HG03108 (cell line): Measurements from ENCODE around the gene TRIM67.
"Not testable (repeated sequence)": the region's sequence is repeated elsewhere in the genome, so short reads cannot be mapped to it uniquely, and the experiment has no call there.

Experiments
- ATAC-seq: cut with Tn5 transposase; IDR thresholded peaks from one replicate; pipeline ENCODE4 v1.9.1; 2021; ENCODE audit warnings: moderate library complexity; ENCODE audit not compliant: unreplicated experiment

The TRIM67 gene

GRCh38 chr1:231203259-231204057, 41.6 kb downstream of the TRIM67 start:
- ATAC-seq = no peak

DNA sequence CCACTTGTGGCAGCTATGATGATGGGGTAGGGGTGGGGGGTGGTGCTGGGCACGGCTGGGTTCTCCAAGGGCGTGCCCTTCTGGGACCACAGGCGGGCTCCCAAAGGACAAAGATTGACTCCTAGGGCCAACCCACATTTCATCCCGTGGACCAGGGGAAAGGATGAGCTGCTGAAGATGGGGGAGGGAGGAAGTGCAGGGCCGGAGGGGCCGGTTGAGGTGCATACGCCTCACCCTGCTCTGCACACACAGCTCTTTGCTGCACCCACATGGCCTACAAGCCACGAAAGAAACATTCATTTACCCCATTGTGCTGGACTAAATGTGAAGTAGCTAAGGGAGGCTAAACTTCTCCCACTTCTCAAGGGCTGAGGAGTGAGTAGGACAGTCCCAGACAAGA, 45.0 kb downstream of the TRIM67 start:
- no peak for ATAC-seq

- no peak for ATAC-seq
Observed at GRCh38 chr1:231207437-231207836, 45.6 kb downstream of the TRIM67 start.

DNA sequence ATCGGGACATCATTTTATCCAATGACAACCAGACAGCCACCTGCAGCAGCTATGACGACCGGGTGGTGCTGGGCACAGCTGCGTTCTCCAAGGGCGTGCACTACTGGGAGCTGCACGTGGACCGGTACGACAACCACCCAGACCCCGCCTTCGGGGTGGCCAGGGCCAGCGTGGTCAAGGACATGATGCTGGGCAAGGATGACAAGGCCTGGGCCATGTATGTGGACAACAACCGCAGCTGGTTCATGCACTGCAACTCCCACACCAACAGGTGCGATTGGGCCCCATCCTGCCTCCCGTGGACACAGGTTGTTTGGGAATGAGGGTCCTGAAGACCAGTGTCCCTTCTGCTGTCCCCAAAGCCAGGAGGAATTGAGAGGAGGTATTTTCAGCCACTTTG, 47.1 kb downstream of the TRIM67 start:
- no peak for ATAC-seq

- ATAC-seq = no peak
Observed at GRCh38 chr1:231209531-231209930, 47.7 kb downstream of the TRIM67 start.

DNA sequence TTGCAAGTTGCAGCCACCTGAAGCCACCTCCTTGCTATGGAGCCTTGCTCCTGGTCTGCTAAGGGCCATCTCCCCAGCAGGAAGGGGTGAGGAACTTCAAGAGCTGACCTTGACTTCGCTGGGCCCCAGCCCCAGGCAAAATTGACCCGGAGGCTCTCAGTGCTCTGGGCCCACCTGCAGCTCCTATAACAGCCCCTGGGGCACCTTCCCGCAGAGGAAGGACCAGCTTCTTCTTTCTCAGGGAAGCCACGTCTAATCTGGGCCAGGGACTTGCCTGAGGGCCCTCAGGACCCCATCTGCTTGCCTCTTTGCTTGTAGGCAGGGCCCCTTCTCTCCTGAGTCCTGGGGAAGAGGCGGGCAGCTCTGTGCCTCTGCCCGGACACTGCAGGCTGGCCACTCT, 48.3 kb downstream of the TRIM67 start:
- ATAC-seq = no peak

GRCh38 chr1:231211005-231211857, 49.4 kb downstream of the TRIM67 start:
- ATAC-seq = peak; percentile 96

DNA sequence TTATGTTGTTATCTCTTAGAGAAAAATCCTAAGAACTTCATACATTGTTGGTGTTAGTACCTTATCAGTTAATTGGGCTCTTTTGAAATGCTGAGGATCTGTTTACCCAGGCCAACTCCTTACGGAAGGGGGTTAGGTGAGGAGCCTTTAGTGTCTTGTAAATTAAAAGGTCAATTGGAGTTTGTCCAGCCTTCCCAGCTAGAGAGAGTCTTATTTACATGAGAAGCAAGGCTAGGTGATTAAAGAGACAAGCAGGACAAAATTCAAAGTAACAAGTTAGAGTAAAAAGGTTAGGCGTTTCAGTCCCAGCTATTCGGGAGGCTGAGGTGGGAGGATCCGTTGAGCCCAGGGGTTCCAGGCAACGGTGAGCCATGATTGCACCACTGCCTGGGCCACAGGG, 50.4 kb downstream of the TRIM67 start:
- not testable (repeated sequence) for ATAC-seq

- no peak for ATAC-seq
Observed at GRCh38 chr1:231213831-231214573, 52.1 kb downstream of the TRIM67 start.

GRCh38 chr1:231214918-231215680, 53.2 kb downstream of the TRIM67 start:
- no peak for ATAC-seq

DNA sequence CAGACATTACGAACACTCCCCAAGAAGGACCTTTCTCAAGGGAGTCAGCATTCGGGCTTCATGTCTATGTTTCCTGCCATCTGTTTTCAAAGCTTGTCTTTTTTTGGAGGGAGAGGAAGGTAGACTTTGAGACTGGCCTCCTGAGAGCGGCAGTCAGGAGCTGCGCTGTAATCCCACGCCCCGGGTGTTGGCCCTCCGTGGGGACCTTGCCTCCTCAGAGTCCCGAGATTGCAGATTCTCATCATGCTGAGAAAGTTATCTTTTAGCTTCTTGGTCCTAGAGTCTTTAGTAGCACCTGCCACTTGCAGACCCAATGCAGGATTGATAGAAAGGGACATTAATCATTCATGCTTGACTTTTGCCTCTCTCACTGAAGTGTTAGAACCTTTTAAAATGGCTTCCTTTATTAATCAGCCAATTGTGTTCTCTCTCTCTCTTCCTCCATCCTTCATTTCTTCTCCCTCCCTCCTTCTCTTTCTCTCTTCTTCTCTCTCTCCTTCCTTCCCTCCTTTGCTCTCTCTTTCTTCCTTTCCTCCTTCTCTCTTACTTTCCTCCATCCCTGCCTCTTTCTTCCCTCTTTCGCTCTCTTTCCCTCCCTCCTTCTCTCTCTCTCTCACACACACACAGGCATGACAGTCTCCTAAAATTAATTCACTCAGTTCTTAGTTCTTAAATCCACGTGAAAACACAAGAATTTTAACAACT, 54.0 kb downstream of the TRIM67 start:
- ATAC-seq = no peak

DNA sequence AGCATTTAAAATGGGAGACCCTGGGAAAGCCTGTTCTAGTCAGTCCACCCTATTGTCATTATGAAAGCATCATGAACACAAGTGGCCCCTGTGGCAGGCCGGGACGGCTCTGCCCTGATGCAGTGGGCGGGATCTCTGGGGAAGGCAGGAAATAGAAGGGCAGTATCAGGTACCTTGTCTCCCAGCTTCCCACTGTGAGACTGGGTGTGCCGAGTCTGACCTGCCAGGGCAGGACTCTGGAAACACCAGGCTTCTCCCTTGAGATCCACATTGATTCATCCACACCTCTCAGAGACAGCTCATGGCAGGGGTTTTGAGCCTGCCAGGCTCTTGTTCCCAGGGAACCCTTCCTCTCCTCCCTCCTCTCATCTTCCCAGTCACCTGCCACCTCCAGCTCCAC, 54.6 kb downstream of the TRIM67 start:
- ATAC-seq = no peak

GRCh38 chr1:231217056-231217455, 55.2 kb downstream of the TRIM67 start:
- no peak for ATAC-seq

DNA sequence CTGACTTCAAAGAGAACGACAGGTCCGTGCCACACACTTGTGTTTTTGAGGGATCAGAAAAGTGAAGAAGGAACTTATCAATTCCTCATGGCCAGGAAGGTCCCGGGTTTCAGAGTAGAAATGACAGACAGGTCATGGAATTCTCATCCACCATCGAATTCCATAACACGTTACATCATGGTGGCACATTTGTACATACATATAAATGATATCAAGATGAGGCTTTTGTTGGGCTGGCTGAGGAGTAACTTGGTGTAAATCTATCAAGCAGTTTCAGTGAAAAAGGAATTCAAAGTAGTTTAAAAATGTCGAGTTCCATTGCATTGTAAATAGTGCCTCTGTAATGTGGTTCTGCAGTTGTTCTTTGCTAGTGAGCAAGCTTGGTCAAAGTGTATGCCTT, 56.2 kb downstream of the TRIM67 start:
- no peak for ATAC-seq

GRCh38 chr1:231219422-231220401, 57.9 kb downstream of the TRIM67 start:
- no peak for ATAC-seq

DNA sequence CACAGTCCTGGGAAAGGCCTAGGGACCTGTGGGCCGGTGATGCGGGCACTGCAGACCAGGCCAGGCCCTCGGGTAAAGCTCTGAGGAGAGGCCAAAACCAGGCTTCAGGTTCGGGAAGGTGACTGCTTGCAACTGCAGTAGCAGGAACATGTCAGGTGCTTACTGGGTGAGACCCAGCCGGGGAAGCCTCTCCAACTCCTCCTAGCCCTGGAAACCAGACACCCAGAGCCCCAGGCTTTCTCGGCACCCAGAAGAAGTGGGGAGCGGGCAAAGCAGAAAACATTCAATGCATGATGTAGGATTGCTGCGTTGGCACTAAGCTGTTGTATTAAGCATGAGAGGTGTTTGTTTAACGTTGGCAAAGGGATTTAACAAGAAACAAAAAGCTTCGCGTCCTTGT, 58.9 kb downstream of the TRIM67 start:
- no peak for ATAC-seq

DNA sequence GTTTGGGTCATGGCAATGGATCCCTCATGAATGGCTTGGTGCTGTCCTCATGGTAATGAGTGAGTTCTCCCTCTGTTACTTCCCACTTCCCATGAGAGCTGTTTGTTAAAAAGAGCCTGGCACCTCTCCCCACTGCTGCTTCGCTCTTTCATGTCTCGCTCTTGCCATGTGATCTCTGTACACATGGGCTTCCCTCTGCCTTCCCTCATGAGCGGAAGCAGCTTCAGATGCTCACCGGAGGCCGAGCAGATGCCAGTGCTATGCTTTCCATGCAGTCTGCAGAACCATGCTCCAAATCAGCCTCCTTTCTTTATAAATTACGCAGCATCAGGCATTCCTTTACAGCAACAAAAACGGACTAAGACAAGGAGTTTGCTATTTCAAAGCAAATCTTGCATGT, 64.3 kb downstream of the TRIM67 start:
- ATAC-seq = no peak

DNA sequence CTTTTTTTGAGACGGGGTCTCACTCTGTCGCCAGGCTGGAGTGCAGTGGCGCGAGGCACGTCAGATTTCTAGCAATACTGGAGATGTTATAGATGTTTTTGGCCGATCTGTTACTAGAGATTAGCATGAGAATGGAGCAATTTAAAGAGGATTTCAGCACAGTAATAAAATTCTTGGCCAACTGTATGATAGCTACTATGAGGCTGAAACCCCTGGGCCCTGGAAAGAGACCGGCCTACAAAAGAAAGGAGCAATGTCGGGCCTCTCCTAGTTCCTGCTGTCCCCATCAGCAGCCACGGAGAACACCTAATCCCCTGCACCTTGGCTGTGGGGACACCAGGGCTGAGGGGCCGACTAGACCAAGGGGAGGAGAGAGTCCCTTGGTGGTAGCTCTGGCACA, 69.7 kb downstream of the TRIM67 start:
- ATAC-seq = no peak
